ENCODE measurements around the gene COMMD1.
"Not testable (repeated sequence)": the region's sequence is repeated elsewhere in the genome, so short reads cannot be mapped to it uniquely, and the experiment has no call there.

Gene COMMD1

DNA sequence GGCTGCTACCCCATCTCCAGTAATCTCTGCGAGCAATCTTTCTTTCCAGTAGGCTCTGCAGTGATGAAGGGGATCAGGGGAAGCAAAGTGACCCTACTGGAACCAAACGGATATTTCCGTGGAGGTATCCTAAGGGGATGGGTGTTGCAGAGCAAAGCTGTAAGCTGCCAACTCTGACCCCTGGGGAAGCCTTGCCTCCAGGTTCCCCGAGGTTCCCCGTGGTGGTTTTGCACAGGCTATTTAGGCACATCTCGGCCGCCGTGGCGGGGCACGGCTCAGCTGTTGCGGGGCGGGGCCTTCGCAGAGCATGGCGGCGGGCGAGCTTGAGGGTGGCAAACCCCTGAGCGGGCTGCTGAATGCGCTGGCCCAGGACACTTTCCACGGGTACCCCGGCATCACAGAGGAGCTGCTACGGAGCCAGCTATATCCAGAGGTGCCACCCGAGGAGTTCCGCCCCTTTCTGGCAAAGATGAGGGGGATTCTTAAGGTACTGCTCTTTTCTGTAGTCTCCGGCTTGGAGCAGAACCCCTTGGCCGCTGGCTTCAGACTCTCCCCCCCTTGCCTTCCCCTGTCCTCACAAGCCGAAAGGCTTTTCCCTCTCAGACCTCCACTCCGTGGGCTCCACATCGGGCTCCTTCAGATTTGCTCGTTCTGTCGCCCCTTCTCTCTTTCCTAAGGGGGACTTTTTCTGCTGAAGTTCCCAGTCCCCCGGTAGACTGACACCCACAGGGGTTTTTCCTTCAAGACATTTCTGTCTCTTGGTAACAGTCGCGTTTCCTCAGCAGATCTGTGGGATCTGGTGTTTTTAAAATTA, at the start of gene COMMD1:
Gene COMMD1 (plus strand): TSS at position 303 of the 814 bp plus-strand sequence. CDS start 5 bp downstream, at position 308.
- H3K4me3 ChIP-seq (ENCODE audit: low read length), result peak within 1 kb of the TSS; percentile 93
- no peak for DNase-seq (ENCODE audit: low read depth)
- TF ChIP-seq, protein P1, sequence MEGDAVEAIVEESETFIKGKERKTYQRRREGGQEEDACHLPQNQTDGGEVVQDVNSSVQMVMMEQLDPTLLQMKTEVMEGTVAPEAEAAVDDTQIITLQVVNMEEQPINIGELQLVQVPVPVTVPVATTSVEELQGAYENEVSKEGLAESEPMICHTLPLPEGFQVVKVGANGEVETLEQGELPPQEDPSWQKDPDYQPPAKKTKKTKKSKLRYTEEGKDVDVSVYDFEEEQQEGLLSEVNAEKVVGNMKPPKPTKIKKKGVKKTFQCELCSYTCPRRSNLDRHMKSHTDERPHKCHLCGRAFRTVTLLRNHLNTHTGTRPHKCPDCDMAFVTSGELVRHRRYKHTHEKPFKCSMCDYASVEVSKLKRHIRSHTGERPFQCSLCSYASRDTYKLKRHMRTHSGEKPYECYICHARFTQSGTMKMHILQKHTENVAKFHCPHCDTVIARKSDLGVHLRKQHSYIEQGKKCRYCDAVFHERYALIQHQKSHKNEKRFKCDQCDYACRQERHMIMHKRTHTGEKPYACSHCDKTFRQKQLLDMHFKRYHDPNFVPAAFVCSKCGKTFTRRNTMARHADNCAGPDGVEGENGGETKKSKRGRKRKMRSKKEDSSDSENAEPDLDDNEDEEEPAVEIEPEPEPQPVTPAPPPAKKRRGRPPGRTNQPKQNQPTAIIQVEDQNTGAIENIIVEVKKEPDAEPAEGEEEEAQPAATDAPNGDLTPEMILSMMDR (conservative IDR thresholded peaks at IDR 0.05; ENCODE audit: low read depth, low read length), result no peak

DNA sequence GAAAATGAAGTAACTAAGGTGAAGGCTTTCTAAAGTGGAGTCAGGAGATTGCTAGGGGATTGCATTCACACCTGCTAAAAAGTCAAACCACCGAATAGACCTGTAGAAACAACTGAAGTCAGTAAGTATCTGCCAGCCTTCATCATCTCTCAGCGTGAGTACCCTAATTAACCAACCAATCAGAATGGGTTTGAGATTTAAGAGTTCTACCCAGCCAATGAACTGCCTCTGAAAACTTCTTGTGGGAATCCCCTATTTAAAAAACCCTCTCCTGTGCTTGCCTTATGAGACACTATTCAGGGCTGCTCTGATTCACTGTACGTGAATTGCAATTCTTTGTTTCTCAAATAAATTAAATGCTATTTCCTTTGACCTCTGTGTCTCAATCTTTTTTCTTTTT, 48.2 kb upstream of the COMMD1 start:
- H3K4me3 ChIP-seq (ENCODE audit: low read length), result no peak overlapping the region
- TF ChIP-seq, protein P1 (conservative IDR thresholded peaks at IDR 0.05; ENCODE audit: low read depth, low read length), result no peak
- DNase-seq (ENCODE audit: low read depth), result no peak

DNA sequence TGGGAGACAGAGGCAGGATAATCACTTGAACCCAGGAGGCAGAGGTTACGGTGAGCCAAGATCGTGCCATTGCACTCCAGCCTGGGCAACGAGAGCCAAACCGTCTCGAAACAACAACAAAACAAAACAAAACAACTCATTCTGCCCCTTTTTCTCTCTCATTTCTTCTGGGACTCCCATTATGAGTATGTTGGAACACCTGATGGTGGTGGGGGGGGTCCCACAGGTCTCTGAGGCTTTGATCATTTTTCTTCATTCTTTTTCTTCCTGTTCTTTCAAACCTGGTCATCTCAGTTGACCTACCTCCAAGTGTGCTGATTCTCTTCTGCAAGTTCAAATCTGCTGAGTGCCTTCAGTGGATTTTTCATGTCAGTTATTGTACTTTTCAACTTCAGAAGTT, 43.4 kb upstream of the COMMD1 start:
- DNase-seq (ENCODE audit: low read depth), result no peak
- TF ChIP-seq, protein P1 (conservative IDR thresholded peaks at IDR 0.05; ENCODE audit: low read depth, low read length), result no peak
- no peak overlapping the region for H3K4me3 ChIP-seq (ENCODE audit: low read length)

GRCh38 chr2:61866482-61867089, 38.9 kb upstream of the COMMD1 start:
- DNase-seq (ENCODE audit: low read depth); H3K4me3 ChIP-seq (ENCODE audit: low read length): not testable (repeated sequence)

- DNase-seq (ENCODE audit: low read depth), result no peak
- H3K4me3 ChIP-seq (ENCODE audit: low read length), result no peak overlapping the region
- TF ChIP-seq, protein P1 (conservative IDR thresholded peaks at IDR 0.05; ENCODE audit: low read depth, low read length), result no peak
Observed at GRCh38 chr2:61876400-61876799, 29.1 kb upstream of the COMMD1 start.

GRCh38 chr2:61877571-61878245, 27.8 kb upstream of the COMMD1 start:
- TF ChIP-seq, protein P1 (conservative IDR thresholded peaks at IDR 0.05; ENCODE audit: low read depth, low read length), result no peak
- no peak overlapping the region for H3K4me3 ChIP-seq (ENCODE audit: low read length)
- DNase-seq (ENCODE audit: low read depth), result no peak

GRCh38 chr2:61878761-61879160, 26.7 kb upstream of the COMMD1 start:
- no peak for DNase-seq (ENCODE audit: low read depth)
- H3K4me3 ChIP-seq (ENCODE audit: low read length), result no peak overlapping the region
- TF ChIP-seq, protein P1 (conservative IDR thresholded peaks at IDR 0.05; ENCODE audit: low read depth, low read length), result no peak

GRCh38 chr2:61879351-61879750, 26.1 kb upstream of the COMMD1 start:
- not testable (repeated sequence) for H3K4me3 ChIP-seq (ENCODE audit: low read length); DNase-seq (ENCODE audit: low read depth)

Measured in retinal pigment epithelial cell (primary cell).